Hepatocyte (in vitro differentiated cells): ENCODE data around the gene ZNF763. TPM values are rescaled to one million over a fixed set of nuclear protein-coding genes. Genes with fewer than 3 reads are reported as not detected.
"Not testable (repeated sequence)": the region's sequence is repeated elsewhere in the genome, so short reads cannot be mapped to it uniquely, and the experiment has no call there.

Experiments used
- DNase-seq: peaks from one replicate; pipeline ENCODE4 v3.0.0-alpha.2; 2016; ENCODE audit warnings: low spot score
- H2AFZ ChIP-seq: fragments of 200-600 bp; sonication (generic); 2 replicates; pipeline ENCODE4 v1.6.0; 2016; ENCODE audit warnings: antibody characterized with exemption, mild to moderate bottlenecking
- H3K27ac ChIP-seq: fragments of 200-600 bp; sonication (generic); 2 replicates; pipeline ENCODE4 v1.5.1; 2016; ENCODE audit warnings: mild to moderate bottlenecking
- H3K27me3 ChIP-seq: fragments of 200-600 bp; sonication (generic); 2 replicates; pipeline ENCODE4 v1.6.1; 2016
- H3K36me3 ChIP-seq: fragments of 200-600 bp; sonication (generic); replicated peaks from 2 replicates; pipeline ENCODE4 v1.5.1; 2016; ENCODE audit warnings: low read depth; ENCODE audit not compliant: insufficient read depth
- H3K4me1 ChIP-seq: fragments of 200-600 bp; sonication (generic); 2 replicates; pipeline ENCODE4 v1.5.1; 2016; ENCODE audit warnings: mild to moderate bottlenecking, moderate library complexity; ENCODE audit not compliant: insufficient read depth
- H3K4me2 ChIP-seq: fragments of 200-600 bp; sonication (generic); 2 replicates; pipeline ENCODE4 v1.6.0; 2016
- H3K4me3 ChIP-seq: fragments of 200-600 bp; sonication (generic); 2 replicates; pipeline ENCODE4 v1.5.1; 2016; ENCODE audit warnings: mild to moderate bottlenecking
- H3K79me2 ChIP-seq: fragments of 200-600 bp; sonication (generic); 2 replicates; pipeline ENCODE4 v1.6.0; 2017; ENCODE audit warnings: mild to moderate bottlenecking
- H3K9me2 ChIP-seq: fragments of 200-600 bp; sonication (generic); replicated peaks from 2 replicates; pipeline ENCODE4 v1.6.0; 2017; ENCODE audit warnings: mild to moderate bottlenecking; ENCODE audit not compliant: insufficient read depth
- H3K9me3 ChIP-seq: fragments of 200-600 bp; sonication (generic); 2 replicates; pipeline ENCODE4 v1.5.1; 2016; ENCODE audit warnings: low read depth, mild to moderate bottlenecking
- H4K20me1 ChIP-seq: fragments of 200-600 bp; sonication (generic); 2 replicates; pipeline ENCODE4 v1.6.0; 2016; ENCODE audit warnings: mild to moderate bottlenecking; ENCODE audit not compliant: insufficient read depth, poor library complexity, severe bottlenecking
- EZH2 ChIP-seq: fragments of 200-600 bp; sonication (generic); IDR thresholded peaks from 2 replicates; pipeline ENCODE4 v1.6.1; 2016; ENCODE audit warnings: antibody characterized with exemption, mild to moderate bottlenecking, borderline replicate concordance
- EZH2phosphoT487 ChIP-seq: fragments of 200-600 bp; sonication (generic); IDR thresholded peaks from one replicate; pipeline ENCODE4 v1.6.1; 2018; ENCODE audit warnings: antibody characterized with exemption, mild to moderate bottlenecking, low read depth, moderate library complexity; ENCODE audit not compliant: unreplicated experiment, severe bottlenecking
- WGBS: methylation state at CpG from one replicate; pipeline ENCODE4 v1.1.6; 2016; ENCODE audit warnings: low lambda C conversion rate; ENCODE audit errors: missing lambda C conversion rate; 5-methylcytosine and 5-hydroxymethylcytosine counted together
- polyA plus RNA-seq: library from polyadenylated mRNA; unstranded; fragments of >200 nt; fragmentation: Nextera tagmentation; extraction: Ambion mirVana; gene quantifications from 2 replicates; pipeline ENCODE4 v1.2.1, GENCODE V29; 2016
- total RNA-seq: library from RNA; depleted of rRNA; stranded (reverse); fragments of >200 nt; gene quantifications from 2 replicates; pipeline ENCODE4 v1.2.3, GENCODE V29; 2014
- TF ChIP-seq, protein P1 (sequence below): fragments of 200-600 bp; sonication (generic); IDR thresholded peaks from 2 replicates; pipeline ENCODE4 v1.5.1; 2016; ENCODE audit warnings: antibody characterized with exemption, mild to moderate bottlenecking; ENCODE audit not compliant: poor library complexity

Gene ZNF763
- total and polyA plus RNA-seq, 2 experiments from 2014 or later = 1.7 to 2.8 TPM

DNA sequence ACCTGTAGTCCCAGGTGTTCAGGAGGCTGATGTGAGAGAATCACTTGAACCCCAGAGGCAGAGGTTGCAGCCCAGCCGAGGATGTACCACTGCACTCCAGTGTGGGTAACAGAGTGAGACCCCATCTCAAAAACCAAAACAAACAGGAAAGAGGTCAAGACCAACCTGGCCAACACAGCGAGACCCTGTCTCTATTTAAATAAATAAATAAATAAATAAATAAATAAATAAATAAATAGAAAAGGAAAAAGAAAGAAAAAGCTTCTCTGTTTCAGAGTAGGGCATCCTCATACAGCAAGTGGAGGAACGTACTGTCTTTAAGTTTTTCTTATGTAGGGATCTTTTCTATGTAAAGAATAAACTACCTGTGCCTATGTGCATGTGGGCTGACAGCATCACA is 37.6 kb upstream of the ZNF763 start:
- Histone ChIP-seq H3K79me2 (peaks cover 62% of the 10 kb centered on the region), H3K9me3 (peaks cover 15% of the 10 kb centered on the region), H3K4me3 (no peak overlapping the region), H3K27me3 (no peaks in the 10 kb centered on the region), H3K4me2 (no peak overlapping the region), H4K20me1 (no peaks in the 10 kb centered on the region), H3K27ac (no peak overlapping the region), H3K36me3 (no peaks in the 10 kb centered on the region), H3K4me1 (peaks cover 10% of the 10 kb centered on the region), H3K9me2 (no peaks in the 10 kb centered on the region), H2AFZ (no peak overlapping the region)
- 99% methylated on average over 3 of the region's 3 CpGs for WGBS
- DNase-seq = no peak
- TF ChIP-seq EZH2phosphoT487 (no peak), EZH2 (no peak)
- TF ChIP-seq, protein P1, sequence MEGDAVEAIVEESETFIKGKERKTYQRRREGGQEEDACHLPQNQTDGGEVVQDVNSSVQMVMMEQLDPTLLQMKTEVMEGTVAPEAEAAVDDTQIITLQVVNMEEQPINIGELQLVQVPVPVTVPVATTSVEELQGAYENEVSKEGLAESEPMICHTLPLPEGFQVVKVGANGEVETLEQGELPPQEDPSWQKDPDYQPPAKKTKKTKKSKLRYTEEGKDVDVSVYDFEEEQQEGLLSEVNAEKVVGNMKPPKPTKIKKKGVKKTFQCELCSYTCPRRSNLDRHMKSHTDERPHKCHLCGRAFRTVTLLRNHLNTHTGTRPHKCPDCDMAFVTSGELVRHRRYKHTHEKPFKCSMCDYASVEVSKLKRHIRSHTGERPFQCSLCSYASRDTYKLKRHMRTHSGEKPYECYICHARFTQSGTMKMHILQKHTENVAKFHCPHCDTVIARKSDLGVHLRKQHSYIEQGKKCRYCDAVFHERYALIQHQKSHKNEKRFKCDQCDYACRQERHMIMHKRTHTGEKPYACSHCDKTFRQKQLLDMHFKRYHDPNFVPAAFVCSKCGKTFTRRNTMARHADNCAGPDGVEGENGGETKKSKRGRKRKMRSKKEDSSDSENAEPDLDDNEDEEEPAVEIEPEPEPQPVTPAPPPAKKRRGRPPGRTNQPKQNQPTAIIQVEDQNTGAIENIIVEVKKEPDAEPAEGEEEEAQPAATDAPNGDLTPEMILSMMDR = no peak

DNA sequence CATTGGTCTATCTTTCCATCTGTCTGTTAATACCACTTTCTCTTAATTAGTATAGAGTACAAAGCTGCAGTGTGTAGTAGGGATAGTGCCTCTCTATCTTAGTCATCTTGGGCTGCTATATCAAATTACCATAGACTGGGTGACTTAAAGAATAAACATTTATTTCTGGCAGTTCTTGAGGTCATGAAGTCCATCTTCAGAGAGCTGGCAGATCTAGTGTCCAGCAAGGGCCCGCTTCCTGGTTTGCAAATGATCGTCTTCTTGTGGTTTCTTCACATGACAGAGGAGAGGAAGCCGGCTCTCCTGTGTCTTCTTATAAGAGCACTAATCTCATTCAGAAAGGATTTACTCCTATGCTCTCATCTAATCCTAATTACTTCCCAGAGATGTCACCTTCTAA is 33.8 kb upstream of the ZNF763 start:
- Histone ChIP-seq H3K9me3 (peaks cover 25% of the 10 kb centered on the region), H3K4me2 (no peak overlapping the region), H3K79me2 (peaks cover 91% of the 10 kb centered on the region), H3K9me2 (no peaks in the 10 kb centered on the region), H2AFZ (no peak overlapping the region), H4K20me1 (no peaks in the 10 kb centered on the region), H3K27ac (no peak overlapping the region), H3K36me3 (no peaks in the 10 kb centered on the region), H3K4me1 (peaks cover 7% of the 10 kb centered on the region), H3K27me3 (no peaks in the 10 kb centered on the region), H3K4me3 (no peak overlapping the region)
- WGBS = 96% methylated on average over 3 of the region's 3 CpGs
- no peak for DNase-seq
- no peak for TF ChIP-seq EZH2phosphoT487
- no peak for TF ChIP-seq EZH2
- TF ChIP-seq, protein P1 = no peak

DNA sequence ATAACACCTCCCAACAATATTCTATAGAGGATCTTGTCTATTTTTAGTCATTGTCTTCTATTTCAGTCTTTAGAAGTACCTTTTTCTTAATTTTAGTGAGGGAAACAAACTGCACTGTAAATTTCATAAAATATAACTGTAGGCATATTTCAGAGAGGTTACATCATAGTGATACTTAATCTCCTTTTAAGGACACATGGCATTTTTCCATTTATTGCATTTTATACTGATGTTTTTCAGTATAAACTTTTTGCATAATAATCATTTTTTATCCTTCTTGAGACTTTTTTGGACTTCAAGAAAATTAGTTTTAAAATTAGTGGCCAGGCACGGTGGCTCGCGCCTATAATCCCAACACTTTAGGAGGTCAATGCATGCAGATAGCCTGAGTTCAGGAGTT is 33.3 kb upstream of the ZNF763 start:
- TF ChIP-seq, protein P1 = no peak
- TF ChIP-seq EZH2 (no peak), EZH2phosphoT487 (no peak)
- Histone ChIP-seq H4K20me1 (no peaks in the 10 kb centered on the region), H3K4me3 (no peak overlapping the region), H3K79me2 (peaks cover 89% of the 10 kb centered on the region), H3K4me2 (no peak overlapping the region), H3K4me1 (peaks cover 3% of the 10 kb centered on the region), H3K9me2 (no peaks in the 10 kb centered on the region), H3K36me3 (no peaks in the 10 kb centered on the region), H2AFZ (no peak overlapping the region), H3K9me3 (peaks cover 25% of the 10 kb centered on the region), H3K27ac (no peak overlapping the region), H3K27me3 (no peaks in the 10 kb centered on the region)
- DNase-seq = no peak
- WGBS = 98% methylated on average over 3 of the region's 3 CpGs

DNA sequence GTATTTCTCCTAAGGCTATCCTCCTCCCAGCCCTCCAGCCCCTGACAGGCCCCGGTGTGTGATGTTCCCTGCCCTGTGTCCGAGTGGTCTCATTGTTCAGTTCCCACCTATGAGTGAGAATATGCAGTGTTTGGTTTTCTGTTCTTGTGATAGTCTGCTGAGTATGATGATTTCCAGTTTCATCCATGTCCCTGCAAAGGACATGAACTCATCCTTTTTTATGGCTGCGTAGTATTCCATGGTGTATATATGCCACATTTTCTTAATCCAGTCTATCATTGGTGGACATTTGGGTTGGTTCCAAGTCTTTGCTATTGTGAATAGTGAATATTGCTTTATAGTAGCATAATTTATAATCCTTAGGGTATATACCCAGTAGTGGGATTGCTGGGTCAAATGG is 29.0 kb upstream of the ZNF763 start:
- Histone ChIP-seq H3K9me3 (peaks cover 32% of the 10 kb centered on the region), H3K79me2 (peaks cover 79% of the 10 kb centered on the region)
- H3K4me2 ChIP-seq, H3K4me3 ChIP-seq, DNase-seq, H2AFZ ChIP-seq, H3K27ac ChIP-seq, H3K36me3 ChIP-seq, H3K4me1 ChIP-seq, H4K20me1 ChIP-seq, H3K27me3 ChIP-seq, H3K9me2 ChIP-seq: not testable (repeated sequence)
- 94% methylated on average over 3 of the region's 3 CpGs for WGBS

DNA sequence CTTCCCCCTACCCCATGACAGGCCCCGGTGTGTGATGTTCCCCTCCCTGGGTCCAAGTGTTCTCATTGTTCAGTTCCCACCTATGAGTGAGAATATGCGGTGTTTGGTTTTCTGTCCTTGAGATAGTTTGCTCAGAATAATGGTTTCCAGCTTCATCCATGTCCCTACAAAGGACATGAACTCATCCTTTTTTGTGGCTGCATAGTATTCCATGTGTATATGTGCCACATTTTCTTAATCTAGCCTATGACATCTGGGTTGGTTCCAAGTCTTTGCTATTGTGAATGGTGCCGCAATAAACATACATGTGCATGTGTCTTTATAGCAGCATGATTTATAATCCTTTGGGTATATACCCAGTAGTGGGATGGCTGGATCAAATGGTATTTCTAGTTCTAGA is 26.5 kb upstream of the ZNF763 start:
- H3K9me3 ChIP-seq = peaks cover 39% of the 10 kb centered on the region
- not testable (repeated sequence) for H3K4me2 ChIP-seq, DNase-seq, H3K27me3 ChIP-seq, H2AFZ ChIP-seq, H3K4me3 ChIP-seq, H3K27ac ChIP-seq, H3K36me3 ChIP-seq, H3K4me1 ChIP-seq, H3K9me2 ChIP-seq, H4K20me1 ChIP-seq
- WGBS = 98% methylated on average over 3 of the region's 3 CpGs
- H3K79me2 ChIP-seq = peaks cover 70% of the 10 kb centered on the region

DNA sequence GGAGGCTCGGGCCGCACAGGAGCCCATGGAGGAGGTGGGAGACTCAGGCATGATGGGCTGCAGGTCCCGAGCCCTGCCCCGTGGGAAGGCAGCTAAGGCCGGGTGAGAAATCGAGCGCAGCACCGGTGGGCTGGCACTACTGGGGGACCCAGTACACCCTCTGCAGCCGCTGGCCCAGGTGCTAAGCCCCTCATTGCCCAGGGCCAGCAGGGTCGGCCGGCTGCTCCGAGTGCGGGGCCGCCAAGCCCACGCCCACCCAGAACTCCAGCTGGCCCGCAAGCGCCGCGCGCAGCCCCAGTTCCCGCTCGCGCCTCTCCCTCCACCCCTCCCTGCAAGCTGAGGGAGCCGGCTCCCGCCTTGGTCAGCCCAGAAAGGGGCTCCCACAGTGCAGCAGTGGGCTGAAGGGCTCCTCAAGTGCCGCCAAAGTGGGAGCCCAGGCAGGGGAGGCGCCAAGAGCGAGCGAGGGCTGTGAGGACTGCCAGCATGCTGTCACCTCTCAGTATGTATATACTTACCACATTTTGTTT is 23.4 kb upstream of the ZNF763 start:
- not testable (repeated sequence) for H3K36me3 ChIP-seq, H4K20me1 ChIP-seq, H3K27ac ChIP-seq, H3K9me2 ChIP-seq, H3K4me3 ChIP-seq, H3K4me1 ChIP-seq, H3K4me2 ChIP-seq, DNase-seq, H2AFZ ChIP-seq, H3K27me3 ChIP-seq
- WGBS = 99% methylated on average over 21 of the region's 29 CpGs
- Histone ChIP-seq H3K79me2 (peaks cover 52% of the 10 kb centered on the region), H3K9me3 (peaks cover 45% of the 10 kb centered on the region)
